Parathyroid adenoma (tissue), 2 donors: ENCODE data around the gene PIAS2.

Experiments used
- H2AFZ ChIP-seq: fragments of 300-600 bp; sonication (generic); one replicate; pipeline ENCODE4 v1.7.0; 2017; ENCODE audit warnings: antibody characterized with exemption, mild to moderate bottlenecking
- H3K27ac ChIP-seq: fragments of 300-600 bp; sonication (generic); one replicate; pipeline ENCODE4 v1.7.0; 2017
- H3K27me3 ChIP-seq: fragments of 300-600 bp; sonication (generic); one replicate; pipeline ENCODE4 v1.7.0; 2017; ENCODE audit warnings: low read length; ENCODE audit not compliant: control insufficient read depth, insufficient read depth
- H3K36me3 ChIP-seq: fragments of 300-600 bp; sonication (generic); one replicate; pipeline ENCODE4 v1.7.0; 2017; ENCODE audit warnings: low read length; ENCODE audit not compliant: control insufficient read depth, insufficient read depth
- H3K4me1 ChIP-seq: fragments of 300-600 bp; sonication (generic); one replicate; pipeline ENCODE4 v1.7.0; 2017; ENCODE audit warnings: control low read depth
- H3K4me2 ChIP-seq: fragments of 300-600 bp; sonication (generic); one replicate; pipeline ENCODE4 v1.7.0; 2017; ENCODE audit warnings: low read length
- H3K4me3 ChIP-seq: fragments of 300-600 bp; sonication (generic); one replicate; pipeline ENCODE4 v1.7.0; 2017; ENCODE audit warnings: low read depth, low read length
- H3K79me2 ChIP-seq: fragments of 300-600 bp; sonication (generic); one replicate; pipeline ENCODE4 v1.7.0; 2017; ENCODE audit warnings: control low read depth
- H3K9ac ChIP-seq: fragments of 300-600 bp; sonication (generic); one replicate; pipeline ENCODE4 v1.7.0; 2017; ENCODE audit warnings: mild to moderate bottlenecking
- H3K9me3 ChIP-seq: fragments of 300-600 bp; sonication (generic); one replicate; pipeline ENCODE4 v1.7.0; 2017; ENCODE audit warnings: low read length; ENCODE audit not compliant: control insufficient read depth
- CTCF ChIP-seq: fragments of 300-600 bp; sonication (generic); IDR thresholded peaks from one replicate; pipeline ENCODE4 v1.7.0; 2017; ENCODE audit warnings: antibody characterized with exemption, mild to moderate bottlenecking
- donor health status: primary hyperparathyroidism.

PIAS2 gene

GRCh38 chr18:46761059-46761769 lies 156.1 kb downstream of the PIAS2 start:
- Histone ChIP-seq H3K9ac (no peak overlapping the region), H2AFZ (no peak overlapping the region), H3K9me3 (no peaks in the 10 kb centered on the region), H3K27me3 (no peaks in the 10 kb centered on the region), H3K79me2 (peaks cover 2% of the 10 kb centered on the region), H3K4me3 (no peak overlapping the region), H3K27ac (no peak overlapping the region), H3K4me2 (peak overlapping the region; percentile 11), H3K36me3 (no peaks in the 10 kb centered on the region), H3K4me1 (peaks cover 17% of the 10 kb centered on the region)
- no peak for TF ChIP-seq CTCF

- no peak overlapping the region for H2AFZ ChIP-seq
- TF ChIP-seq CTCF, result no peak
- no peak overlapping the region for H3K4me2 ChIP-seq
- no peaks in the 10 kb centered on the region for H3K36me3 ChIP-seq
- H3K9me3 ChIP-seq, result no peaks in the 10 kb centered on the region
- peaks cover 2% of the 10 kb centered on the region for H3K79me2 ChIP-seq
- H3K27ac ChIP-seq, result no peak overlapping the region
- no peaks in the 10 kb centered on the region for H3K27me3 ChIP-seq
- H3K9ac ChIP-seq, result no peak overlapping the region
- H3K4me3 ChIP-seq, result no peak overlapping the region
- H3K4me1 ChIP-seq, result peaks cover 16% of the 10 kb centered on the region
These were observed 157.4 kb downstream of the PIAS2 start for GRCh38 chr18:46759890-46760289.

GRCh38 chr18:46756559-46757201 lies 160.6 kb downstream of the PIAS2 start, which contains the start of gene ST8SIA5:
ST8SIA5 (minus strand) TSS chr18:46757053; CDS start chr18:46756508, 545 bp downstream.
- Histone ChIP-seq H3K4me1 (peaks cover 26% of the 10 kb centered on the region), H3K36me3 (no peaks in the 10 kb centered on the region), H3K9me3 (no peaks in the 10 kb centered on the region), H2AFZ (peak within 1 kb of the TSS; percentile 72), H3K27me3 (no peaks in the 10 kb centered on the region), H3K4me2 (peak within 1 kb of the TSS; percentile 93), H3K4me3 (peak within 1 kb of the TSS; percentile 88), H3K79me2 (peaks cover 21% of the 10 kb centered on the region), H3K9ac (peak within 1 kb of the TSS; percentile 75), H3K27ac (peak within 1 kb of the TSS; percentile 96)
- TF ChIP-seq CTCF, result no peak

GRCh38 chr18:46756025-46756558 lies 161.2 kb downstream of the PIAS2 start:
- H3K4me2 ChIP-seq, result peak overlapping the region; percentile 93
- no peaks in the 10 kb centered on the region for H3K9me3 ChIP-seq
- no peaks in the 10 kb centered on the region for H3K36me3 ChIP-seq
- peak overlapping the region; percentile 75 for H3K9ac ChIP-seq
- H2AFZ ChIP-seq, result peak overlapping the region; percentile 72
- TF ChIP-seq CTCF, result no peak
- H3K27me3 ChIP-seq, result no peaks in the 10 kb centered on the region
- peaks cover 27% of the 10 kb centered on the region for H3K4me1 ChIP-seq
- peak overlapping the region; percentile 96 for H3K27ac ChIP-seq
- H3K4me3 ChIP-seq, result peak overlapping the region; percentile 88
- peaks cover 24% of the 10 kb centered on the region for H3K79me2 ChIP-seq
